ENCODE data around the gene FGF14. TPM values are rescaled to one million over a fixed set of nuclear protein-coding genes. Genes with fewer than 3 reads are reported as not detected.

The FGF14 gene
- polyA plus RNA-seq, 1 donor = 0.04 TPM

- no peak for DNase-seq
These were observed 483.8 kb downstream of the FGF14 start for GRCh38 chr13:101917833-101918661.

GRCh38 chr13:101917475-101917810 lies 484.4 kb downstream of the FGF14 start:
- no peak for DNase-seq

DNA sequence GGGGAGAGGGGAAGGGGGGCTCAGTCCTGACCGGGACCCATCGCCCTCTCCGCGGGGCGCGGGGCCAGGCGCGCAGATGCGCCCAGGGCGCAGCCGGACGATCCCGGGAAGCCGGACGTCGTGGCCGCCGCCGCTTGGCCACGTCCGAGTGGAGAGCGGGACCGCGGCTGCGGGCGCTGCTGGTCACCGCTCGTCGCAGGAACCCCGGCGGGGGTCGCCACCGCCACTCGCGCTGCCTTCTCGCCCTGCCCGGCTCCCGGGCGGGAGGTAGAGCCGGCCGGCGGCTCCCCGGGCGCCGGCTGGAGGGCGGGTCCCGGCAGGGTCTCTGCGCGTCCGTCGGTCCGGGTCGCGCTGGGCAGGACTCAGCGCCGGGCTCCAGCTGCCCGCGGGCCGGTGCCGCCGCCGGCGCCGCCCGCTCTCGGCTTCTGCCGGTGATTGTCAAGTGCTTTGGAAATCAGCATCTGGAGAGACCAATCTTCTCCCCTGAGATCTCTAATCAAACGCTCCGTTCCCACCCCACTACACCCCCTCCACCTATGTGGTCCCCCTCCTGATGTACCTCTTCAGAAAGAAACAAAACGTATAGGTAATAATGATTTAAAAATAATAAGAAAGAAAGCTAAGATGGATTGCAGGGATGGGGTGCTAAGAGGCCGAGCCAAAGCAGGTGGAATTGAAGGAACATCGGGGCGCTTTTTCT lies 484.9 kb downstream of the FGF14 start:
- DNase-seq = no peak

DNA sequence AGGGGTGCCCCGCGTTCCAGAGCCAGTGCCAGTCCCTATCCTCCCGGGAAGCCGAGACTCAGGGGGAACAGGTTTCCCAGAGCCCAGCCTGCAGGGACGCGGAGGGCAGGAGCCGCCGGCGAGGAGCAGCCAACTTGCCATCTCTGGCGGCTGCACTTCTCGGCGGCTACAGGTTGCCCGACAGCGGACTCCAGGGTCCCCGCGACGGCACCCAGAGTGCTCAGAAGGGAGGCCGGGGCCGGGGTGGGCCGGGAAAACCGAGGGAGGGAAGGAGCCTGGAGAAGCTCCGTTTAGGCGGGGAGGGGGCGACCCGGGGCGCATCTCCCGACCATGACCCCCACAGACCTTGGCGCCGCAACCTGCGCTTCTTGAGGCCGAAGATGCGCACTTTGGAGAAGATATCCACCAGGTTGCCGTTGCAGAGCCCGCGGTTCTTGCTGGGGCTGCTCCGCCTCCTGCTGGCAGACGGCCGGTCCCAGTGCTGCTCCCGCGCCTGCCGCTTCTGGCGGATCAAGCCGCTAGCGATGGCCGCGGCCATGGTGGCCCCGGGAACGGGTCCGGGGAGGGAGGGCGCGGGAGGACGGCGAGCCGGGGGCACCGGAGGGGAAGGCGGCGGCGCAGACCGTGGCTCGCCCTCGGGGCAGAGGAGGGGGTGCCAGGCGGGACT lies 485.6 kb downstream of the FGF14 start:
- DNase-seq = peak; percentile 19

DNA sequence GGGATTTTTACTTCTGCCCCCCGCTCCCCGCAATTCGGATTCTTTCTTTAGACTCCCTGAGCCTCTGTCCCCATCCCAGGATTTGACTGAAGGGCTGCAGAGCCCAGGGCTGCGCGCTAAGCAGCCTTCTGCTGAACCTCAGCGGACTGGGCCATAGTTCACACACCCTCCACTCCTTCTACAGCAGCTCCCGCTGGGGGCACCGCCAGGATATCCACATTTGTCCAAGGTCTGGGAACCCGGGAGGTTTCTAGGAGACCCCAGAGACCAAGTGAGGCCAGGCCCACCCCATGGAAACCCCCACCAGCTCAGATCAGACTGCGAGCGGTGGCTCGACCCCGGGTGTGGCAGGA lies 486.1 kb downstream of the FGF14 start:
- DNase-seq = no peak

DNA sequence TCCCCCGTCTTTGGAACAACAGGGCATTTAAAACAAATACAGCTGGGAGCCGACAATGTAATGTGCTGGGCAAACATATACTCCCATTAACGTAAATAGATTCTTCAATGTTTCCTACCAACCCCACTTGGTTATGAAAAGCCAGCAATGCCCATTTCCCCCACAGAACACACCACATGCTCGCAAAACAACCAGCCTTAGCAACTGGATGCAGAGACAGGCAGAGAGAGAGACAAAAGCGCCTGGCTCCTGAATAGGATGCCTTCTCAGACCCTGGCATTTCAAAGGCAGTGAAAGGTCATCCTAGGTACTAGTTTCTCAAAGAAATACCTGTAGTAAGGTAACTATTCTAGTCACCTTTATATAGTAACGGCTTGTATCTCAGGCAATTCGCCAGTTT lies 486.5 kb downstream of the FGF14 start:
- no peak for DNase-seq

- DNase-seq = no peak
These were observed 490.1 kb downstream of the FGF14 start for GRCh38 chr13:101911752-101912151.

GRCh38 chr13:101903890-101904289 lies 498.0 kb downstream of the FGF14 start:
- DNase-seq = no peak

DNA sequence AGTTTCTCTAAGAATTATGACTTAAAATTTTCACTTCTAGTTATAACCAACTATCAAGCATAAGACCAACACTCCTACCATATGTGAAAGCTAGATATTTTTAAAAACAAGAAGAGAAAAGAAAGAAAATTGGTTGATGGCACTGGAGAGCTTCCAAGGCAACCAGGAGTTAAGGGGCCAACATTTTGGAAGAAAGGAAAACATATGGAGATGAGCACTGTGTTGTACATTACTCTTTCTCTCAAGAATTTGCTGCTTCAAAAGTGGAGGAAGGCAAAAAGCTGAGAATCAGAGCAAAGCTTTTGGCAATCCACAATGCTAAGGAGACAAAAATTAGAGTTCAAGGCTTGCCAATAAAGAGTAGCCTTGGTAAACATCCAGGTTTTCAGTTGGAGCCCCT lies 503.2 kb downstream of the FGF14 start:
- no peak for DNase-seq

GRCh38 chr13:101896541-101896940 lies 505.3 kb downstream of the FGF14 start:
- DNase-seq = no peak

GRCh38 chr13:101893021-101893420 lies 508.8 kb downstream of the FGF14 start:
- DNase-seq = no peak

GRCh38 chr13:101892296-101892695 lies 509.6 kb downstream of the FGF14 start:
- DNase-seq = no peak

- DNase-seq = no peak
These were observed 520.3 kb downstream of the FGF14 start for GRCh38 chr13:101881593-101881992.

- DNase-seq = no peak
These were observed 521.3 kb downstream of the FGF14 start for GRCh38 chr13:101880581-101880980.

DNA sequence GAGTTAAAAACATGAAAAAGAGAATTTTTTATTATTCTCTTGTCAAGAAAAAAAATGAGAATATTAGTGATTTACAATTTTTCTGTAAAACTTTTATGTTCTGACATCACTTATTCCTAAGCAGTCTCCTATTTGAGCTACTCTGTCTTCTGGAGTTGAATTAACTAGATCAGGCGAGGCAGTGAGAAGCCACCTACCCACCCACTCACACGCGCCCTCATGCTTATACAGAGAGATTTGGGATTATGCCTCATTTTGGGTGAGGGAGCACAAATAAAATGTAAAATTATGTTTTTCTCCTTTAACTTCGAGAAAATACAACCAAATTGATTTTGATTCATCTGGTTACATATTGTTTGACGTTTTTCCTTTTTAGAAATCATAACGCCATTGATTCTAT lies 524.9 kb downstream of the FGF14 start:
- DNase-seq = no peak

GRCh38 chr13:101875717-101876393 lies 526.0 kb downstream of the FGF14 start:
- DNase-seq = no peak

- DNase-seq = no peak
These were observed 526.8 kb downstream of the FGF14 start for GRCh38 chr13:101875091-101875490.

- no peak for DNase-seq
These were observed 532.3 kb downstream of the FGF14 start for GRCh38 chr13:101869553-101869952.

DNA sequence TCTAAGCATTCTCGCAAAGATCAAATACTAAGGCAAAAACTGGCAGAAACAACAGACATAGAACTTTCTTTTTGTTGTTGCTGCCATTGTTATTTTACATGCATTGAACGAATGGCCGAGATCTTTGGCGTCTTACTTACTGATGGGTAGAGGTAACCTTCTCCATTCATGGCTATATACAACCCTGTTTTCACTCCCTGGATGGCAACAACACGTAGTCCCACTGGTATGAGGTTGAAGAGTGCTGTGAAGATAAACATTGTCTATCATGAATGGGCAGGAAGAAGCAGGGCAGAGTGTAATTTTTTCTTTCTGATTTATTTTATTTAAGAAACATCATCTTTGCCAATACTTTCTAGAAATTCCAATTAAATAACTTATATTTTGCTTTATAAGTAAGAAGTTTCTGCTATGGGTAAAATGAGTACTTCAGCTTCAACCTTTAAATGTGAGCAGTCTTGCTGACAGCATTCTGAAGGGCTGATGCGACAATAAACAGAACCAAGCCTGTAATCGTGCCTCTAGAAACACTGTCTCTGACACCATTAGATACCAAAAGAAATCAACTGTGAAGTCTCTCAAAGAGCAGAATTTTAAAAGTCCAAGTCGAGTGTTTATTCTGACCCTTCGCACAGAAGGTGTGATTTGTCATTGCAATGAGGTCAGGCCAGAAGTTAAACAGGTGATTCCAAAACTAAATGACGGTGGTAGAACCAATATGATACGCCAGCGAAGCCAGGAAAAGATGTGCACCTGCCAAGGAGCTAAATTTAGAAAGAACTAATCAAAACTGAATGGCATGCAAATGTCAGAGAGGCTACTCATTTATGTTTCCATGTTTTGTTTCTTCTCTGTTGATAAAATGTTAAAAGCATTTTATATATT lies 533.0 kb downstream of the FGF14 start:
- DNase-seq = no peak

- no peak for DNase-seq
These were observed 534.8 kb downstream of the FGF14 start for GRCh38 chr13:101866889-101867581.

DNA sequence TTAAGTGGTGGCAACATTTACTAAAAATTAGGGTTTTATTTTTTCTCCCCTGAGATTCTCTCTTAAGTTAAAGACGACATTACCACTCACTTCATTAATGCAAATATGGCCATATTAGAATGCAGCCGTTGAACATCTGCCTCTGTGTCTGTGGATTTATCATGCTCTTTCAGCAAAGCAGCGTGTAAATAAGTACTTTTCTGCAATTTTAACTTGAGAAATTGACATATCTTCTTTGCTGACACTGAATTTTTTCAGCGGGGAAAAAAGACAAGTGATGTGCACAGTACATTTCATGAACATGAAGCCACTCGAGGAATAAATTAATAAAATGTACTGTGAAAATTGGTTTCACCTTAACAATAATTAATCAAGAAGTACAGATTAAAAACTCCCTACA lies 543.0 kb downstream of the FGF14 start:
- DNase-seq = no peak

DNA sequence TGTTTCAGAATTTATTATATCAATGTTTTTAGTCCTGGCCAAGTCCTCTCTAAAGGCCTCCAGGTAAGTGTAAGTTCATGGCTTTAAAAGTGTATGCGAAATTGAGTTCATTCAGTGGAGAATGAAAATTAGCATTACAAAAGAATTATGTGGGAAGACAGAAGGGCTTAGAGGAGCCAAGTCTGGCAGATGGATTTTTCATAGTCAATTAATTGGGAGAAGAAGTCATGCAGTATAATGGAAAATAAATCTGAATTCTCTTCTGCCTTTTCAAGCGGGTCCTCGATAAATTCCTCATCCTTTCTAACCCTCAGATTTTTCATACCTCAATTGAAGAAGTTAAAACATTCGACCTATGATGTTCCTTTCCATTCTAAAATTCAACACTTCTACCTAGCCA lies 555.1 kb downstream of the FGF14 start:
- DNase-seq = no peak
